Cardiac muscle cell (in vitro differentiated cells and primary cell): ENCODE data around the gene DSP. TPM values are rescaled to one million over a fixed set of nuclear protein-coding genes. Genes with fewer than 3 reads are reported as not detected.

Experiments used
- DNase-seq, 2 donors: peaks; one replicate each; pipeline versions ENCODE4 v3.0.0 to v3.0.0-alpha.2; 2010 to 2017; ENCODE audit warnings: low read depth in 1 of 2, low spot score in 1 of 2
- H3K27ac ChIP-seq: fragments of 200-600 bp; sonication (generic); 2 replicates; pipeline ENCODE4 v1.5.1; 2016
- H3K27me3 ChIP-seq: fragments of 200-600 bp; sonication (generic); 2 replicates; pipeline ENCODE4 v1.6.0; 2016; ENCODE audit warnings: control low read depth
- H3K36me3 ChIP-seq: fragments of 200-600 bp; sonication (generic); 2 replicates; pipeline ENCODE4 v1.5.1; 2016; ENCODE audit warnings: control low read depth
- H3K4me1 ChIP-seq: fragments of 200-600 bp; sonication (generic); 2 replicates; pipeline ENCODE4 v1.8.1; 2017; ENCODE audit warnings: low read depth, mild to moderate bottlenecking, mixed run types
- H3K4me3 ChIP-seq: fragments of 200-600 bp; sonication (generic); 2 replicates; pipeline ENCODE4 v1.5.1; 2016; ENCODE audit warnings: mild to moderate bottlenecking
- H3K9me3 ChIP-seq: fragments of 200-600 bp; sonication (generic); 2 replicates; pipeline ENCODE4 v1.5.1; 2017; ENCODE audit warnings: low read depth, mild to moderate bottlenecking, control low read depth
- CTCF ChIP-seq: IDR thresholded peaks from 2 replicates; pipeline ENCODE4 v1.5.1; 2012; ENCODE audit warnings: low read depth, mild to moderate bottlenecking, low read length
- polyA plus RNA-seq: library from polyadenylated mRNA; unstranded; fragments of >200 nt; fragmentation: Nextera tagmentation; extraction: Ambion mirVana; gene quantifications from 2 replicates; pipeline ENCODE4 v1.2.1, GENCODE V29; 2016
- total RNA-seq: library from RNA; depleted of rRNA; stranded (reverse); fragments of >200 nt; gene quantifications from 2 replicates; pipeline ENCODE4 v1.2.3, GENCODE V29; 2016

DSP gene
- total and polyA plus RNA-seq, 2 experiments from 2014 or later = 154 to 362 TPM

- H3K9me3 ChIP-seq = no peaks in the 10 kb centered on the region
- DNase-seq = no peak
- no peaks in the 10 kb centered on the region for H3K27me3 ChIP-seq
- TF ChIP-seq CTCF = no peak
- H3K36me3 ChIP-seq = peaks cover 96% of the 10 kb centered on the region
- no peaks in the 10 kb centered on the region for H3K4me1 ChIP-seq
- peak overlapping the region; percentile 42 for H3K27ac ChIP-seq
- no peak overlapping the region for H3K4me3 ChIP-seq
These were observed 27.6 kb downstream of the DSP start for GRCh38 chr6:7569082-7569481.

- no peaks in the 10 kb centered on the region for H3K9me3 ChIP-seq
- no peak for DNase-seq
- H3K4me1 ChIP-seq = no peaks in the 10 kb centered on the region
- no peaks in the 10 kb centered on the region for H3K27me3 ChIP-seq
- no peak for TF ChIP-seq CTCF
- peaks cover 96% of the 10 kb centered on the region for H3K36me3 ChIP-seq
- H3K27ac ChIP-seq = no peak overlapping the region
- no peak overlapping the region for H3K4me3 ChIP-seq
These were observed 30.9 kb downstream of the DSP start for GRCh38 chr6:7572213-7572943.

- Histone ChIP-seq H3K9me3 (no peaks in the 10 kb centered on the region), H3K4me3 (no peak overlapping the region), H3K4me1 (no peaks in the 10 kb centered on the region), H3K36me3 (peaks cover 96% of the 10 kb centered on the region), H3K27ac (no peak overlapping the region), H3K27me3 (no peaks in the 10 kb centered on the region)
- no peak for DNase-seq
- no peak for TF ChIP-seq CTCF
These were observed 33.0 kb downstream of the DSP start for GRCh38 chr6:7574500-7574899.

- TF ChIP-seq CTCF = no peak
- DNase-seq = no peak
- Histone ChIP-seq H3K36me3 (peaks cover 98% of the 10 kb centered on the region), H3K27ac (no peak overlapping the region), H3K27me3 (no peaks in the 10 kb centered on the region), H3K9me3 (no peaks in the 10 kb centered on the region), H3K4me1 (no peaks in the 10 kb centered on the region), H3K4me3 (no peak overlapping the region)
These were observed 37.0 kb downstream of the DSP start for GRCh38 chr6:7578516-7578915.

GRCh38 chr6:7578931-7579330 lies 37.5 kb downstream of the DSP start:
- Histone ChIP-seq H3K27me3 (no peaks in the 10 kb centered on the region), H3K4me1 (no peaks in the 10 kb centered on the region), H3K4me3 (no peak overlapping the region), H3K9me3 (no peaks in the 10 kb centered on the region), H3K27ac (no peak overlapping the region), H3K36me3 (peaks cover 98% of the 10 kb centered on the region)
- TF ChIP-seq CTCF = no peak
- DNase-seq = no peak
